Gastroesophageal sphincter (tissue), 4 donors: Measurements from ENCODE around the gene CRYBG1. TPM values are rescaled to one million over a fixed set of nuclear protein-coding genes. Genes with fewer than 3 reads are reported as not detected.

Experiments used
- ATAC-seq: fragments of 150-250 bp; one replicate; pipeline ENCODE4 v1.9.1; 2016; ENCODE audit warnings: mild to moderate bottlenecking, moderate library complexity
- H3K27ac ChIP-seq, 4 donors: fragments of 200-600 bp; sonication (generic) in 3 of 4; 1 replicate in 3 of 4; 2 replicates in 1 of 4; pipeline ENCODE4 v1.5.1; 2016 to 2019
- H3K27me3 ChIP-seq: fragments of 200-600 bp; sonication (generic); one replicate; pipeline ENCODE4 v1.5.1; 2019
- H3K36me3 ChIP-seq, 2 donors: fragments of 200-600 bp; sonication (generic); one replicate each; pipeline ENCODE4 v1.5.1; 2019; ENCODE audit warnings: control low read depth in 1 of 2
- H3K4me1 ChIP-seq, 3 donors: fragments of 200-600 bp; sonication (generic); 1 replicate in 2 of 3; 2 replicates in 1 of 3; pipeline ENCODE4 v1.5.1; 2016 to 2019; ENCODE audit warnings: control low read depth in 2 of 3
- H3K4me3 ChIP-seq, 2 donors: fragments of 200-600 bp; sonication (generic); one replicate each; pipeline ENCODE4 v1.5.1; 2019; ENCODE audit warnings: mild to moderate bottlenecking in 1 of 2, moderate library complexity in 1 of 2
- H3K9me3 ChIP-seq, 3 donors: fragments of 200-600 bp; sonication (generic); one replicate each; pipeline ENCODE4 v1.5.1; 2017 to 2019; ENCODE audit warnings: control low read depth in 2 of 3
- CTCF ChIP-seq, 4 experiments: fragments of 200-600 bp in 2 of 4; fragments of 450-650 bp in 2 of 4; sonication (generic) in 1 of 4; IDR thresholded peaks; one replicate each; pipeline ENCODE4 v1.5.1; 2017 to 2019; ENCODE audit warnings: antibody characterized with exemption in 4 of 4, mild to moderate bottlenecking in 2 of 4, moderate library complexity in 2 of 4
- EP300 ChIP-seq: sonication (generic); formaldehyde crosslinking; IDR thresholded peaks from one replicate; pipeline ENCODE4 v1.6.1; 2017; ENCODE audit warnings: antibody characterized with exemption, mild to moderate bottlenecking
- POLR2A ChIP-seq, 2 donors: fragments of 450-650 bp; IDR thresholded peaks; one replicate each; pipeline ENCODE4 v1.6.1; 2017; ENCODE audit warnings: antibody characterized with exemption in 2 of 2, mild to moderate bottlenecking in 2 of 2, moderate library complexity in 1 of 2
- POLR2AphosphoS5 ChIP-seq: sonication (generic); formaldehyde crosslinking; IDR thresholded peaks from one replicate; pipeline ENCODE4 v1.6.1; 2017; ENCODE audit warnings: antibody characterized with exemption
- WGBS, 2 donors: methylation state at CpG; one replicate each; pipeline ENCODE4 v1.1.5; 2018; ENCODE audit warnings: low coverage in 1 of 2; 5-methylcytosine and 5-hydroxymethylcytosine counted together
- total RNA-seq, 4 donors: library from RNA; depleted of rRNA; stranded (reverse); fragments of >200 nt; gene quantifications; one replicate each; pipeline ENCODE4 v1.1.0, GENCODE V29; 2016

CRYBG1 gene
- total RNA-seq, 4 donors from 2014 or later = 3.1 to 10.8 (median 4.1) TPM

- WGBS, 2 donors = 72 to 74% methylated on average over 2 to 4 of the region's 6 CpGs
- TF ChIP-seq CTCF (IDR thresholded peaks at IDR 0.05) = no peak
- TF ChIP-seq EP300 = no peak
- TF ChIP-seq POLR2AphosphoS5 = no peak
- no peak for TF ChIP-seq POLR2A (IDR thresholded peaks at IDR 0.05)
- H3K36me3 ChIP-seq = no peaks in the 10 kb centered on the region
- no peaks in the 10 kb centered on the region for H3K9me3 ChIP-seq
- no peak overlapping the region for H3K4me3 ChIP-seq
- no peaks in the 10 kb centered on the region for H3K4me1 ChIP-seq
- ATAC-seq = no peak
- peaks cover 24% of the 10 kb centered on the region for H3K27me3 ChIP-seq
- H3K27ac ChIP-seq = no peak overlapping the region
Observed at GRCh38 chr6:106496823-106497222, 136.3 kb downstream of the CRYBG1 start.

DNA sequence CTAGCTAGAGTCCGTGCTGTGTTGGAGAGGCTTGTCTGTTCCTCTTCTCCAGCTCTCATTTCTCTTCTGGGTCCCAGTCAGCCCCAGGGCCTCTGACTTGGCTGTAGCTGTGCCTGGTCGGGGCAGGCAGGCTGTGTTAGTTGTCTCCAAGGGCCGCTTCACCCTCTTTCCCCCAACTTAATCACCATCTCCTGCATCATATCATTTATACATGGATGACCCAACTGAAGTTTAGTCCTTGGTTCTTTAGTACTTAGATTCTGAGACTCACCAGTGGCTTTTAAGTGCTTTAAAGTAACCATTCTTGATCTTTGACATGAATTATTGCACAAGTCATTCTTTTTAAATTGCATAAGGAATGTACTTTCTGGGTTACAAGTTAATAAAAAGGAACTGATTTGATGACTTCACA is 141.4 kb downstream of the CRYBG1 start:
- H3K4me3 ChIP-seq = no peak overlapping the region
- no peak for TF ChIP-seq EP300
- no peak for TF ChIP-seq POLR2AphosphoS5
- TF ChIP-seq CTCF (IDR thresholded peaks at IDR 0.05) = no peak
- TF ChIP-seq POLR2A (IDR thresholded peaks at IDR 0.05) = no peak
- H3K27ac ChIP-seq = no peak overlapping the region
- peak; percentile 36 for ATAC-seq
- WGBS, 2 donors = 60% methylated on average over 3 of the region's 3 CpGs; no CpG with 5 or more reads in 1 of the 2 donors
- H3K27me3 ChIP-seq = peaks cover 16% of the 10 kb centered on the region
- H3K9me3 ChIP-seq = no peaks in the 10 kb centered on the region
- no peaks in the 10 kb centered on the region for H3K36me3 ChIP-seq
- H3K4me1 ChIP-seq = no peaks in the 10 kb centered on the region

DNA sequence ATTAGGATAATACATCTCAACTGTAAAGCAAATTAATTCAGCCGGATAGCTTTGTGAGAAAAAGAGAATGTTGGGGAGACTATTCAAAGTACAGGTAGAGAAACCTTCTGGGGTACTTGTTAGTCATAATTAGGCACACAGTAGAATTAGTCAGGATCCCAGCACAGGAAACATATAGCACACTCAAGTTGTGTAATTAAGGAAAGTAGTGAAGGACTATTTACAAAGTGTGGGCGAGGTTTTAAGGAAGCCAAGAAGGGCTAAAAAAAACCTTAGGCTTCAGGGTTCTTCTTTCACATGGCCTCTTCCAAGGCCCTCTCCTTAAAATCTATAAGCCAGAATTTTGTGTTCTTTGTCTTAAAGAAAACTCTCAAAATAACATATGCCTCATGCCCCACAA is 142.0 kb downstream of the CRYBG1 start:
- H3K4me3 ChIP-seq = no peak overlapping the region
- H3K27ac ChIP-seq = no peak overlapping the region
- TF ChIP-seq EP300 (no peak), POLR2AphosphoS5 (no peak), CTCF (IDR thresholded peaks at IDR 0.05) (no peak), POLR2A (IDR thresholded peaks at IDR 0.05) (no peak)
- H3K27me3 ChIP-seq = peaks cover 16% of the 10 kb centered on the region
- H3K9me3 ChIP-seq = no peaks in the 10 kb centered on the region
- WGBS, 2 donors = 81 to 85% methylated on average over 2 of the region's 2 CpGs
- H3K36me3 ChIP-seq = no peaks in the 10 kb centered on the region
- no peaks in the 10 kb centered on the region for H3K4me1 ChIP-seq
- ATAC-seq = no peak

GRCh38 chr6:106508277-106508676 is 147.8 kb downstream of the CRYBG1 start:
- H3K36me3 ChIP-seq = no peaks in the 10 kb centered on the region
- peaks cover 62% of the 10 kb centered on the region for H3K27me3 ChIP-seq
- ATAC-seq = no peak
- TF ChIP-seq CTCF (IDR thresholded peaks at IDR 0.05) (no peak), POLR2A (IDR thresholded peaks at IDR 0.05) (no peak), POLR2AphosphoS5 (no peak), EP300 (no peak)
- H3K9me3 ChIP-seq = no peaks in the 10 kb centered on the region
- H3K27ac ChIP-seq = no peak overlapping the region
- H3K4me1 ChIP-seq = peaks cover 0 to 42% (median 11%) of the 10 kb centered on the region in 3 donors
- H3K4me3 ChIP-seq = no peak overlapping the region
- WGBS, 2 donors = 78 to 88% methylated on average over 2 of the region's 2 CpGs

- Histone ChIP-seq H3K36me3 (no peaks in the 10 kb centered on the region), H3K4me3 (no peak overlapping the region), H3K27me3 (peaks cover 62% of the 10 kb centered on the region), H3K27ac (no peak overlapping the region), H3K4me1 (peaks cover 0 to 42% (median 11%) of the 10 kb centered on the region in 3 donors), H3K9me3 (no peaks in the 10 kb centered on the region)
- ATAC-seq = no peak
- WGBS, 2 donors = 61 to 78% methylated on average over 2 to 3 of the region's 3 CpGs
- TF ChIP-seq POLR2A (IDR thresholded peaks at IDR 0.05) = no peak
- TF ChIP-seq CTCF (IDR thresholded peaks at IDR 0.05) = no peak
- no peak for TF ChIP-seq EP300
Observed at GRCh38 chr6:106508834-106509233, 148.3 kb downstream of the CRYBG1 start.
